MM.1S (cell line): ENCODE measurements around the gene KLHDC7B.

Source experiments
- CTCF ChIP-seq: fragments of 300-600 bp; sonication (generic); IDR thresholded peaks from 2 replicates; pipeline ENCODE4 v1.5.1; 2016; ENCODE audit warnings: antibody characterized with exemption, low read length, mixed read lengths
- EZH2 ChIP-seq: fragments of 300-600 bp; sonication (generic); optimal IDR thresholded peaks from 2 replicates; pipeline ENCODE3; 2017; ENCODE audit warnings: low read depth, mild to moderate bottlenecking, antibody characterized with exemption, low read length, mixed read lengths
- EZH2phosphoT487 ChIP-seq: fragments of 300-600 bp; sonication (generic); IDR thresholded peaks from 2 replicates; pipeline ENCODE4 v1.6.1; 2018; ENCODE audit warnings: antibody characterized with exemption, low read length

GRCh38 chr22:50575426-50575941, 29.8 kb downstream of the KLHDC7B start:
- TF ChIP-seq CTCF (no peak), EZH2 (no peak), EZH2phosphoT487 (no peak)
